Measurements from ENCODE around the gene OR4C45.
"Not testable (repeated sequence)": the region's sequence is repeated elsewhere in the genome, so short reads cannot be mapped to it uniquely, and the experiment has no call there.

OR4C45 gene

DNA sequence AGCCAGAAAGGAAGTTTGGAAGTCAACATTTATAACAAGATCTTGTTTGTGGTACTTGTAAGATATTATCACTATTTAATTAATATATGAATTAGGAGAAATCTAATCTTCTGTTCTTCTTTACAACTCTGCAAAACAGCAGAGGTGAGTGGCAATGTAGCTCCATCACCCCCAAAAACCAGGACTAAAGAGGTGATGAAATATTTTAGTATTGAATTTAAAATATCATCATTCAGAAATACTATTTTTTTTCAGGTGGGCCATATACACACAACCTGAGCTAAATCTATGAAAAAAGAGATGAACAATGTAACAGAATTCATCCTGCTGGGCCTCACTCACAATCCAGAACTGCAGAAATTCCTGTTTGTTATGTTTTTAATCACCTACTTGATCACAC is at the start of gene OR4C45:
Gene OR4C45, plus strand, starts transcription at position 301 of the 400 bp plus-strand sequence.
- DNase-seq, result no peak

- peak; percentile 8 for DNase-seq
Measured at GRCh38 chr11:49995565-49995964, 37.1 kb upstream of the OR4C45 start.

- no peak for DNase-seq
Measured at GRCh38 chr11:50030193-50030592, 2.5 kb upstream of the OR4C45 start.

- not testable (repeated sequence) for DNase-seq
Measured at GRCh38 chr11:50036239-50036638, 3.6 kb downstream of the OR4C45 start.

DNA sequence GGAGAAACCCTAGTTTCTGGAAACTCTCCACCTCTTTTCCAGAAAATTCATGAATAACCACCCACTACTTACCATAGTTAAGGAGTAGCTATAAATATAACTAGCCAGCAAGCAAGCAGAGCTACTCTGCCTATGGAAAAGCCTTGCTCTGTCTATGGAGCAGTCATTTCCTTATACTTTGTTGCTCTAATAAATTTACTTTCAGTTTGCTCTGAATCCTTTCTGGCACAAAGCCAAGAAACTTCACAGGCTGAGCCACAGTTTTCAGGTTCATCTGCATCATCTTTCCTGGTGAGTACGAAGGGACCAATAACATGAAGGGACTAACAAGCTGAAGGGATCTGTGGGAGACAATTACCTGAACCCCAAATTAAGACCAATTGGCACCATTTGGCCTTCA is 4.6 kb downstream of the OR4C45 start:
- no peak for DNase-seq

- no peak for DNase-seq
Measured at GRCh38 chr11:50044647-50045046, 12.0 kb downstream of the OR4C45 start.

DNA sequence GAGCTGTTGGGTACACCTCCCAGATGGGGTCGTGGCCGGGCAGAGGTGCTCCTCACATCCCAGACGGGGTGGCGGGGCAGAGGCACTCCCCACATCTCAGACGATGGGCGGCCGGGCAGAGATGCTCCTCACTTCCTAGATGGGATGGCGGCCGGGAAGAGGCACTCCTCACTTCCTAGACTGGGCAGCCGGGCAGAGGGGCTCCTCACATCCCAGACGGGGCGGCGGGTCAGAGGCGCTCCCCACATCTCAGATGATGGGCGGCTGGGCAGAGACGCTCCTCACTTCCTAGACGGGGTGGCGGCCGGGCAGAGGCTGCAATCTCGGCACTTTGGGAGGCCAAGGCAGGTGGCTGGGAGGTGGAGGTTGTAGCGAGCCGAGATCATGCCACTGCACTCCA is 30.4 kb downstream of the OR4C45 start:
- DNase-seq, result not testable (repeated sequence)

DNA sequence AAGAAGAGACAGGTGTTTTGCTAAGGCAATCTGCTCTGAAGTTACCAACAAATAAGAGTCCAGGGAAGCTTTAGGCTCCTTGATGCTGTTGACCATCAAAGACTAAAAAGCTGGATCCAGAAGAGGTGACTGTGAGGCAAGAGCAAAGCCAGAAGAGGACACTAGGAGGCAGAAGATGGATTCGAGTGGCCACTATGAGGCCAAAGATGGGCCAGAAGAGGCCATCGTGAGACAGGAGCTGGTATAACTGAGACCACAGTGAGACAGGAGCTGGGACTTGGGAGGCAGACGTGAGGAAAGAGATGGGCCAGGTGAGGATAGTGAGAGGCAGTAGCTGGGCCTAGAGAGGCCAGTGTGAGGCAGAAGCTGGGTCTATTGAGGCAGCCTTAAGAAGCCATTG is 37.7 kb downstream of the OR4C45 start:
- no peak for DNase-seq

GRCh38 chr11:50071584-50072225 is 39.0 kb downstream of the OR4C45 start:
- DNase-seq, result no peak

DNA sequence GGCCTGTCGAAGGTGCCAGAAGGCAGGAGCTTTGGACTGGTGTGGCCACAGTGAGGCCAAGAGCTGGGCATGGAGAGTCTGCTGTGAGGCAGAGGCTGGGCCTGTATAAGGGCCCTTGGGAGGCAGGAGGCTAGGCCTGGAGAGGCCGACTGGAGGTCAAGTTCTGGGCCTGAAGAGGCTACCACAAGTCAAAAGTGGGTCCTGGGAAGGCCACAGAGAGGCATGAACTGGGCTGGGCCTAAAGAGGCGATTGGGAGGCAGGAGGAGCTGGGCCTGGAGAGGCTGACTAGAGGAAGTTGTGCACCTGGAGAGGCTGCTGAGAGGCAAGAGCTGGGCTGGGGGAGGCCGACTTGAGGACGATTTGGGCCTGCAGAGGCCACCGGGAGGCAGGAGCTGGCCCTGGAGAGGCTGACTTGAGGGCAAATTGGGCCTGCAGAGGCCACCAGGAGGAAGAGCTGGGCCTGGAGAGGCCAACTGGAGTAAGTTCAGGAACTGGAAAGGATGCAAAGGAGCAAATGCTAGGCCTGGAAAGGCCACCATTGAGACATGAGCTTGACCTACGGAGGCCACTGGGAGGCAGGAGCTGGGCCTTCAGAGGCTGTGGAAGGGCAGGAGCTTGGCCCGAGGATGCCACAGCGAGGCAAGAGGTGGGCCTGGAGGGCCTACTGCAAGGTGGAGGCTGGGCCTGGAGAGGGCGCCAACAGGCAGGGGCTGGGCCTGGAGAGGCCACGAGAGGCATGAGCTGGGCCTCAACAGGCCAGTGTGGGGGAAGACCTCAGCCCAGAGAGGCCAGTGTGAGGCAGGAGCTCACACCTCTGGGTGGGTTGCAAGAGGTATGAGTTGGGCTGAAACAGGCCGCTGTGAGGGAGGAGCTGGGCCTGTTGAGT is 39.8 kb downstream of the OR4C45 start:
- no peak for DNase-seq

- no peak for DNase-seq
Measured at GRCh38 chr11:50073113-50074105, 40.7 kb downstream of the OR4C45 start.

DNA sequence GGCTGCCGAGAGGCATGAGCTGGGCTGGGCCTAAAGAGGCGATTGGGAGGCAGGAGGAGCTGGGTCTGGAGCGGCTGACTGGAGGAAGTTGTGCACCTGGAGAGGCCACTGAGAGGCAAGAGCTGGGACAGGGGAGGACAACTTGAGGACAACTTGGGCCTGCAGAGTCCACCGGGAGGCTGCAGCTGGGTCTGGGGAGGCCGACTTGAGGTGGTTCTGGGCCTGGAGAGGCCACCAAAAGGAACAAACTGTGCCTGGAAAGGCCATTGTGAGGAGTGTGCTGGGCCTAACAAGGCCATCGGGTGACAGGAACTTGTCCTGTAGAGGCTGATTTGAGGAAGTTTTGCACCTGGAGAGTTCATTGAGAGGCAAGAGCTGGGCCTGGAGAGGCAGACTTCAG is 41.5 kb downstream of the OR4C45 start:
- no peak for DNase-seq

GRCh38 chr11:50075856-50076255 is 43.2 kb downstream of the OR4C45 start:
- no peak for DNase-seq

DNA sequence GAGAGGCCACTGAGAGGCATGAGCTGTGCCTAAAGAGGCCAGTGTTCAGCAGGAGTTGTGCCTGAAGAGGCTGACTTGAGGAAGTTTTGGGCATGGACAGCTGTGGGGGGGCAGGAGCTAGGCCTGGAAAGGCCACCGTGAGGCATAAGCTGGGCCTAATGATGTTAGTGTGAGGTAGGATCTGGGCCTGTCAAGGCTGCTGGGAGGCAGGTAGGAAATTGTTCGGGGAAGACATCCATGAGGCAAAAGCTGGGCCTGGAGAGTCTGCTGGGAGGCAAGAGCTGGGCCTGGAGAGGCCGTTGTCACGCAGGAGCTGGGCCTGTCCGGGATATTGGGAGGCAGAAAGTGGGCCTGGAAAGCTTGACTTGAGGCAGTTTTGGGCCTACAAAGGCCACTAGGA is 44.9 kb downstream of the OR4C45 start:
- DNase-seq, result no peak

- no peak for DNase-seq
Measured at GRCh38 chr11:50078001-50078400, 45.3 kb downstream of the OR4C45 start.

DNA sequence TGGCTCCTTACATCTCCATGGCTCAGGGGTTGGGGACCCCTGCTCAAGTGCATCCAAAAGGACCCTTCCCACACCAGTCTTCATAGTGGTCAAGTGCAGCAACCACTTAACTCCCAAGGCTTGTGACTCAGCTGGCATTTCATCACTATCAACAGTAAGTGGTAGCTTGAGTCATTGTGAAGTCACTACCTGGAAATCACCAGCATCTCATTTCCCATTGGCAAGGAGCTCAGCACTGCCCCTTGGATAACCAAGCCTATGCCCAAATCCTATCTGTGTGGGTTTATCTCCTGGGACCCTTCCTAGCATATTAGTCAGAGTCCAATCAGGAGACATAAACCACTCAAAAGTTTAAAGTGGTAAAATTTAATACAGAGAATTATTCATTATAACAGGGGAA is 46.3 kb downstream of the OR4C45 start:
- DNase-seq, result not testable (repeated sequence)

DNA sequence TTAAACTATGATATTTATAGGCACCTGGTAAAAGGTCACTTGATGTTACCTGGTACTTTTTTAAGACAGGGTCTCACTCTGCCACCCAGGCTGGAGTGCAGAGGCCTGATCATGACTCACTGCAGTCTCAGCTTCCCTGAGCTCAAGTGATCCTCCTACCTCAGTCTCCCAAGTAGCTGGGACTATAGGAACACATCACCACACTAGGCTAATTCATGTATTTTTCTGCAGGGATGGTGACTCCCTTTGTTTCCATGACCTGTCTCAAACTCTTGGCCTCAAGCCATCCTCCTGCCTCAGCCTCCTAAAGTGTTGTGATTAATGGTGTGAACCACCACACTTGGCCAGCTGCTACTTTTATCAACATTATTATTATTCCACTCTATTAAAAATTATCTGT is 47.6 kb downstream of the OR4C45 start:
- DNase-seq, result no peak
